NOMO-1 treated with DMSO at 0.1 percent for 48 hours (cell line): ENCODE results near the gene TOR4A.
A peak's percentile ranks its signal among the peaks of the same experiment; 100 is the strongest.

ENCODE experiments used
- DNase-seq: peaks from one replicate; lab custom pipeline; 2025; ENCODE audit not compliant: unreplicated experiment; lab: John Stamatoyannopoulos, UW

TOR4A gene

GRCh38 chr9:137304383-137305059, 27.0 kb downstream of the TOR4A start:
- DNase-seq = no peak

GRCh38 chr9:137305060-137305797, 27.7 kb downstream of the TOR4A start:
- no peak for DNase-seq

GRCh38 chr9:137305798-137306065, 28.2 kb downstream of the TOR4A start:
- no peak for DNase-seq

GRCh38 chr9:137306066-137306849, 28.7 kb downstream of the TOR4A start:
- DNase-seq = no peak

GRCh38 chr9:137306850-137307254, 29.3 kb downstream of the TOR4A start:
- DNase-seq = no peak

GRCh38 chr9:137307255-137308056, 29.9 kb downstream of the TOR4A start:
- DNase-seq = peak; percentile 67

- DNase-seq = no peak
These were observed 30.6 kb downstream of the TOR4A start for GRCh38 chr9:137308057-137308619.

- DNase-seq = no peak
These were observed 32.1 kb downstream of the TOR4A start for GRCh38 chr9:137309368-137310188.

GRCh38 chr9:137310189-137311052, 32.9 kb downstream of the TOR4A start:
- DNase-seq = no peak

- DNase-seq = no peak
These were observed 33.9 kb downstream of the TOR4A start for GRCh38 chr9:137311171-137311985.

- DNase-seq = no peak
These were observed 34.7 kb downstream of the TOR4A start for GRCh38 chr9:137311986-137312851.

- DNase-seq = no peak
These were observed 35.4 kb downstream of the TOR4A start for GRCh38 chr9:137312852-137313325.

- DNase-seq = no peak
These were observed 35.9 kb downstream of the TOR4A start for GRCh38 chr9:137313326-137313936.

GRCh38 chr9:137313956-137314560, 36.5 kb downstream of the TOR4A start:
- no peak for DNase-seq

- no peak for DNase-seq
These were observed 37.3 kb downstream of the TOR4A start for GRCh38 chr9:137314561-137315560.
